KG1 (cell line): ENCODE data around the gene KIFAP3.
"Not testable (repeated sequence)": the region's sequence is repeated elsewhere in the genome, so short reads cannot be mapped to it uniquely, and the experiment has no call there.

ENCODE experiments used
- DNase-seq: peaks from one replicate; lab custom pipeline; 2025; lab: John Stamatoyannopoulos, UW

KIFAP3 gene

DNA sequence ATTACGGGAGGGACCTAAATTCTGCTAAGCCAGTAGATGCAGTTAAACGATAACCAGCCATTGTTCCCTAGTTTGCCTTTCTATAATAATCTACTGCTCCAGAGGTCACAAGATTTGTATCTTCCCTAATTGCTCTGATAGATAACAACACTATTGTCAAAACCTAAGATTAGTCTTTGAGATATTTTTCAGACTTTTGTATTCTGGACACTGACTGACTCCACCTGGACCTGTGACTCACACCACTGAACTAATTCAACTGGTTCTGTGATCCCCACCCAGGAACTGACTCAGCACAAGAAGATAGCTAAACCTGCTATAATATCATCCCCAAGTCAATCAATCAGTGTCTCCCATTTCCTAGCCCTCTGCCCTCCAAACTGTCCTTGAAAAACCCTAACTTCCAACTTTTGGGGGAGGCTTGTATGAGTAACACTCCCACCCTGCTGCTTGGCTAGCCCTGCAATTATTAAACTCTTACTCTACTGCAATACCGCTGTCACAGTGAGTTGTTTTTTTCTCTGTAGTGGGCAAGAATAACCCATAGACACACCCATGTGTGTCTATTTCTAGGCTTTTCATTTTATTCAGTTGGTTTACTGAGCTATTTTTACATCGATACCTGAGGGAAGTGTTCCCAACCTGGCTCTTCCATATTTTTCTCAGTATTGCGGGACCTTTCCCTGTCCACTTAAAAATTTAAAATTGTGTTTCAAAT is 11.2 kb downstream of the KIFAP3 start:
- DNase-seq = no peak

DNA sequence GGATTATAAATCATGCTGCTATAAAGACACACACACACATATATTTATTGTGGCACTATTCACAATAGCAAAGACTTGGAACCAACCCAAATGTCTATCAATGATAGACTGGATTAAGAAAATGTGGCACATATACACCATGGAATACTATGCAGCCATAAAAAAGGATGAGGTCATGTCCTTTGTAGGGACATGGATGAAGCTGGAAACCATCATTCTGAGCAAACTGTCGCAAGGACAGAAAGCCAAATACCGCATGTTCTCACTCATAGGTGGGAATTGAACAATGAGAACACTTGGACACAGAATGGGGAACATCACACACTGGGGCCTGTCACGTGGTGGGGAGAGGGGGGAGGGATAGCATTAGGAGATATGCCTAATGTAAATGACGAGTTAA is 12.8 kb downstream of the KIFAP3 start:
- DNase-seq = not testable (repeated sequence)

DNA sequence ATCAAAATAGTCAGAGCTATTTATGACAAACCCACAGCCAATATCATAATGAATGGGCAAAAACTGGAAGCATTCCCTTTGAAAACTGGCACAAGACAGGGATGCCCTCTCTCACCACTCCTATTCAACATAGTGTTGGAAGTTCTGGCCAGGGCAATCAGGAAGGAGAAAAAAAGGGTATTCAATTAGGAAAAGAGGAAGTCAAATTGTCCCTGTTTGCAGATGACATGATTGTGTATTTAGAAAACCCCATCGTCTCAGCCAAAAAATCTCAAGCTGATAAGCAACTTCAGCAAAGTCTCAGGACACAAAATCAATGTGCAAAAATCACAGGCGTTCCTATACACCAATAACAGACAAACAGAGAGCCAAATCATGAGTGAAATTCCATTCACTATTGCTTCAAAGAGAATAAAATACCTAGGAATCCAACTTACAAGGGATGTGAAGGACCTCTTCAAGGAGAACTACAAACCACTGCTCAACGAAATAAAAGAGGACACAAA is 14.4 kb downstream of the KIFAP3 start:
- DNase-seq = not testable (repeated sequence)

DNA sequence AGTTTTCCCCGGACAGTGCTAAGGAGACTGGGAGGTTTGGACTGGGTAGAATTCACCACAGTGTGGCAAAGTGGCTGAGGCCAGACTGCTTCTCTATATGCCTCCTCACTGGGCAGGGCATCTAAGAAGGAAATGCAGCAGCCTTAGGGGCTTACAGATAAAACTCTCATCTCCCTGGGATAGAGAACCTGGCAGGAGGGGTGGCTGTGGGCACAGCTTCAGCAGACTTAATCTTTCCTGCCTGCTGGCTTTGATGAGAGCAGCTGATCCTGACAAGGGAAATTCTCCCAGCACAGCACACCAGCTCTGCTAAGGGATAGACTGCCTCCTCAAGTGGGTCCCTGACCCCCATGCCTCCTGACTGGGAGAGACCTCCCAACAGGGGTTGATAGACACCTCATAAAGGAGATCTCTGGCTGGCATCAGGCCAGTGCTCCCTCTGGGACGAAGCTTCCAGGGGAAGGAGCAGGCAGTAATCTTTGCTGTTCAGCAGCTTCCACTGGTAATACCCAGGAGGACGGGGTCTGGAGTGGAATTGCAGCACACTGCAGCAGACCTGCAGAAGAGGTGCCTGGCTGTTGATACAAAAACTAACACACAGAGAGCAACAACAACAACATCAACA is 25.2 kb downstream of the KIFAP3 start:
- DNase-seq = no peak

DNA sequence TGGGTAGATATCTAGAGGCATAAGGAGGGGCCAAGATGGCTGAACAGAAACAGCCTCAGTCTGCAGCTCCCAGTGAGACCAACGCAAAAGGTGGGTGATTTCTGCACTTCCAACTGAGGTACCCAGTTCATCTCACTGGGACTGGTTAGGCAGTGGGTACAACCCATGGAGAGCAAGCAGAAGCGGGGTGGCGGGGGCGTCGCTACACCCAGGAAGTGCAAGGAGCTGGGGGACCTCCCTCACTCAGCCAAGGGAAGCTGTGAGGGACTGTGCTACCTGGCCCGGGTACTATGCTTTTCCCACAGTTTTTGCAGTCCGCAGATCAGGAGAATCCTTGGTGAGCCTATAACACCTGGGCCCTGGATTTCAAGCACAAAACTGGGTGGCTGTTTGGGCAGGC is 26.0 kb downstream of the KIFAP3 start:
- no peak for DNase-seq

DNA sequence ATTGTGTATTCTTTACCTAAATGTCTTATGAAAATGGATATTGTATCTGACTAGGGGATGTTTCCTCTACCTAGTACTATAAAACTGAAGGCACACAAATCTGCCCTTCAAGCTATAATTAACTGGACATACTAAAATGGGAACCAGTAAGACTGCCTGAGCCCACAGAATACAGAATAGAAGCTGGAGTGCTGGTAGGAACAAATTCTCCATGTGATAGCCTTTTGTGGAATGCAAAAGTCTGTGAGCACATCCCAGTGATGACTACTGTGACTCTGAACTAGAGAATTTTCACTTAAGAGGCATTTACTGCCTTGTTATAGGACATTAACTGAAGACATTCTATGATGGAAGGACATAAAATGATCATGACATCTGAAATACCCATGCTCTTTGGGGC is 30.3 kb downstream of the KIFAP3 start:
- no peak for DNase-seq

DNA sequence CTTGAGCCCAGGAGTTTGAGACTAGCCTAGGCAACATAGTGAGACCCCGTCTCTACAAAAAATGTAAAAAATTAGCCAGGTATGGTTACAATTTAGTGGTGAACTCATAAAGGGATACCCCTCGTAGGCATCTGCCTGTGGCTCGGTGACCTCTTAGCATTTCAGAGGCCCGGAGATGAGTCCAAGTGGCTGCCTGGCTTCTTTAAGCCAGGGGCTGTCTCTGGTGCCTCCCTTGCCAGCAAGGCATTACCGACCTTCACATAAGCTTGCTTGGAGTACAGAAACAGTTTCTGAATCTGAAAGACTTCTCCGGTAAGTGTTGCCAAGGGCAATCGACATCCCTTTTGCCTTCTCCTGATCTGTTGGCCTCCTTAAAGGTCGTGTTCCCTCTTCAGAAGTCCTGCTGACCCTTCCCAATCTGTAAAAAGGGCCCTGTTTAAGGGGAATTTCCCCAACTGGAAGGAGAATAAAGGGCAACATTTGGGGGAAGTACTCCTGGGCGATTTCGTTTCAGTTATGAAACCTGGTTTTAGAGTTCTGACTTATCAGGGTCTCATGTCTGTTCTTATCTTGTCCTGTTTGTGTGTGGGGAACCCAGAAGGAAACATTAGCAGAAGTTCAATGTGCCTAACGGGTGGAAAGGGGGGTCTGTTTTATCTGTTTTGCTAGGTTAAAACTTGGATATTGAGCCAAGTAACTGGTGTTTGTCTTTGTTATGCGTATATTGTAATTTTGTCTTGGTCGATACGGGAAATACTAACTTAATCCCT is 32.9 kb downstream of the KIFAP3 start:
- no peak for DNase-seq

DNA sequence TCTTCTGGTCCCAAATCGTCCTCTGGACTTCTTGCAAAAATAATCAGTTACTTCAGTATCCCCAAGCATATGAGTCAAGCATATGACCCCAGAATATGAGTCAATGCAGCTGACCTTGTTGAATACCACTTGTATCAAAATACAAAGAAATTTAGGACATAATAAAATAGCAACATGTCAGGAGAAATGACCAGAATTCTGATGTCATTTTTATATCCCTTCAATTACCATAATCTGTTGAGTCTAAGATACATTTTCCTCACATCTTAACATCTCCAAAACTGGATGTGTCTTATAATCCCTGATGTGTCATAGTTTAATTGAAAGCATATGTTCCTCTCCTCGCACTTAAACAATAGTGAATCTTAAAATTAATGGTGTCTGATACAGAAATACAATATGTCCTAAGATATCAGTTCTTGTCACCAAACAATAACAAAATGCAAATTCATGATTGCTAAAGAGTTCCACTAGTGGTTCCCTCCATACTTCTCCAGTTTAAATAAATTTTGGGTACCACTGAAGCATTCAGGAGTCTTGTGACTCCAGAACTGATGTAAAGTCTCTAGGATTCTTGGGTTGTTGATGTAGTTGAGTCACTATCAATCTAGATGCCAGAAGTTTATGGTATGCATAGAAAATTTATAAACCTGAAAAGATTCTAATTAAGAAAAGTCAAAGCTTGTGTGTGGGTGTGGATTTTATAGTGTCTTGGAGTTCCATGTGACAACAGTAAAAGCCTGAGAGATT is 41.8 kb downstream of the KIFAP3 start:
- no peak for DNase-seq

DNA sequence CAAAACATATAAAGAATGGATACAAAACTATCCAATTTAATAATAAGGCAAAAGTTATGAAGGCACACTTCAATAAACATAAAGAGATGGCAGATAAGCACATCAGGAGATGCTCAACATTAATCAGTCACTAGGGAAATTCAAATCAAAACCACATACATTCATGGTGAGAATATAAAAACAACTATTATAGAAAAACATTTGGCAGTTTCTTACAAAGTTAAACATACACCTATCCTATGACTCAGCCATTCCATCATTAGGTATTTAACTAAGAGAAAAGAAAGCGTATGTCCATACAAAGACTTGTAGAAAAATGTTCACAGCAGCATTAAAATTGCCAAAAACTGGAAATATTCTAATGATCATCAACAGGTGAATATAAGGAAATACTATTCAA is 44.3 kb downstream of the KIFAP3 start:
- DNase-seq = no peak

DNA sequence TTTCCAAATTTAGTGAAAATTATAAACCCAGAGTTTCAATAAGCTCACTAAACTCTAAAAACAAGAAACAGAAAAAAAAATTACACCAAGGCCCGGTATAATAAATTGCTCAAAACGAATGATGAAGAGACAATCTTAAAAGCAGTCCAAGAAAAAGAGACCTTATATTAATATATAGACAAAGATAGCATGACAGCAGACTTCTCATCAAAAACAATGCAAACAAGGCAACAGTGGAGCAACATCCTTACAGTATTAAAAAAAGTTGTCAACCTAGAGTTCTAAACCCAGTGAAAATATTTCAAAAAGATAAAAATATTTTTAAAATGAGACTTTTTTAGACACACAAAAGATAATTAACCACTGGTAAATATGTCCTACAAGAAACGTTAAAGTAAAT is 46.7 kb downstream of the KIFAP3 start:
- no peak for DNase-seq

DNA sequence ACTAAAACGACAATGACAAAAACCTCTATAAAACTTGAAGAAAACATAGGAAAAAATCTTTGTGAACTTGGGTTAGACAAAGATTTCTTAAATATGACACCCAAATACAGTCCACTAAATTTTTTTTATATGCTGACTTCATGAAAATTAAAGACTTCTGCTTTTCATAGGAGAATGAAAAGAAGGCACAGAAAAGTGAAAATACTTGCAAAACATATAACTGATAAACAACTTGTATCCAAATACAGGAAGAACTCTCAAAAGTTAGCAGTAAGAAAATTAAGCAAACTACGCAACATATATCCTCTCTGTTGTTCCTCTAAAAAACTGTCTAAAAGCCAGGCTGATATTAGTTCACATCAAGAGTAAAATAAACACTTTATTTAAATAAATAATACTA is 53.6 kb downstream of the KIFAP3 start:
- no peak for DNase-seq

DNA sequence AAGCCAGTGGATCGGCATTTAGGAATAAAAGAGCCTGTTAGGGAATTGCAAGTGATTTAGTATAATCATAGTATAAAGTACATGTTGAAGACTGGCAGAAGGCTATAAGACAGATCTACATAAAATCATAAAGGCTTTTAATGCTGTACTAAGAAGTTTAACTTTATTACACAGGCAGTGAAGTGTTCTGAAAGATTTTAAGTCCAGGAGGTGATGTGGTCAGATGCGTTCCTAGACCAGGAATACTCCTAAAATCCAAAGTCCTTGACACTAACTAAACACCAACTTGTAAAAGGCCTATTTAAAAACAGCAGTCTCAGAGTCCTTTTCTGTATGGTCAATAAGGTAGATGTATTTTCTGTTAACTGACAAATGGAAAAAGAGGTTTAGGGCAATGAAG is 57.0 kb downstream of the KIFAP3 start:
- DNase-seq = no peak

DNA sequence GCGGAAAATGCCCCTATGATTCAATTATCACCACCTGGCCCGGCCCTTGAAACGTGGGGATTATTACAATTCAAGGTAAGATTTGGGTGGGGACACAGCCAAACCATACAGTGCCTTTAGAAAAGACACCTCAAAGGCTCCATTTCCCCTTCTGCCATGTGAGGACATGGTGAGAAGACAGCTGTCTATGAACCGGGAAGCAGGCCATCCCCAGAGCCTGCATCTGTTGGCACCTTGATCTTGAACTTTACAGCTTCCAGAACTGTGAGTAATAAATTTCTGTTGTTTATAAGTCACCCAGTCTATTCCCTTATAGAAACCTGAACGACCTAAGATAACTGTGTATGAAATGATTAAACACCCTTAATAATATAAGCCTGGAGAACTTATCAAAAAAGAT is 61.6 kb downstream of the KIFAP3 start:
- DNase-seq = no peak

DNA sequence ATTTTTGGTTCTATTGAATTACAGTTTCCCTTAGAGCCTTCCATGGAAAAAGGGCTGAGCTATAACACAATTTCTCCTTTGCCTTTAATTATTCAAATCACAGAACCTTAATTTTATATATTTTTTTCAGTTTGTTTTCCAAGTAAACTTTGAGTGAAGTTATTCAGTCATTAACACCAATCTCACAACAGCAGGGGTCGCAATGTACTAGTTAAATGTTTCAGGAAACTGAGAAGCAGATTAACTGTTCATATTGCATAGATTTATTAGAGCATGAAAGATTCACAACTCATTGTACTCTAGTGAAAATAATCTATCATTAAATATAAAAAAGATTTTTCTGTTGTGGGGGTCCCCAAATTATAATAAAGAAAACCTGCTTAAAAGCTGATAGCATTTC is 64.1 kb downstream of the KIFAP3 start:
- no peak for DNase-seq

DNA sequence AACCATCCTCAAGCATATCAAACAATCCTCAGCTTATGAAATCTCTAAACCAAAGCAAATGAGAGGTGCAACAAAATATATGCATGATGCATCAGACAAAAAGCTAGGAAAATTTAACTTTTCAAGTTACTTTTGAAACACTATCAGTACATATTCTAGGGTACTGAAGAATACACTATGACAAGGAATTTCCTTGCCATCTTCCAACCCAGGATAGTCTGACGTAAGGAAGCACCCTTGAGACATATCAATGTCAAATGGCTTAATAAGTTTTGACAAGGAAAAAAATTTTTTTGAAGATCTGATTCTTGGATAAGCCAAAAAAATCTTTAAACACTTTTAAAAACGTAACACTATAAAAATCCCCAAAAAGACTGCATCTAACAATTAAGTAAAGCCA is 64.9 kb downstream of the KIFAP3 start:
- DNase-seq = no peak

DNA sequence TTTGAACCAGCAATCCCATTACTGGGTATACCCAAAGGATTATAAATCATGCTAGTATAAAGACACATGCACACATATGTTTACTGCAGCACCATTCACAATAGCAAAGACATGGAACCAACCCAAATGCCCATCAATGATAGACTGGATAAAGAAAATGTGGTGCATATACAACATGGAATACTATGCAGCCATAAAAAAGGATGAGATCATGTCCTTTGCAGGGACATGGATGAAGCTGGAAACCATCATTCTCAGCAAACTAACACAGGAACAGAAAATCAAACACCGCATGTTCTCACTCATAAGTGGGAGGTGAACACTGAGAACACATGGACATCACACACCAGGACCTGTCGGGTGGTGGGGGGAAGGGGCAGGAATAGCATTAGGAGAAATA is 65.8 kb downstream of the KIFAP3 start:
- not testable (repeated sequence) for DNase-seq

DNA sequence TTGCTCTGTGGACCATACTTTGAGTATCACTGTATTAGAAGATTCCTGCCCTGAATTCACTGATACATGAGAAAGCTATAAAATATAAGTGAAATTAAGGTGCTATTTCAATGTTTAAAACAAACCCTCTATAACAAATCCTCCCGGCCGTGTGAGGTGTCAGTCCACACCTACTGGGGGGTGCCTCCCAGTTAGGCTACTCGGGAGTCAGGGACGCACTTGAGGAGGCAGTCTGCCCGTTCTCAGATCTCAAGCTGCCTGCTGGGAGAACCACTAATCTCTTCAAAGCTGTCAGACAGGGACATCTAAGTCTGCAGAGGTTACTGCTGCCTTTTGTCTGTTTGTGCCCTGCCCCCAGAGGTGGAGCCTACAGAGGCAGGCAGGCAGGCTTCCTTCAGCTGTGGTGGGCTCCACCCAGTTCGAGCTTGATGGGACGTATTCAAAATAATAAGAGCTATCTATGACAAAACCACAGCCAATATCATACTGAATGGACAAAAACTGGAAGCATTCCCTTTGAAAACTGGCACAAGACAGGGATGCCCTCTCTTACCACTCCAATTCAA is 71.1 kb downstream of the KIFAP3 start:
- not testable (repeated sequence) for DNase-seq

DNA sequence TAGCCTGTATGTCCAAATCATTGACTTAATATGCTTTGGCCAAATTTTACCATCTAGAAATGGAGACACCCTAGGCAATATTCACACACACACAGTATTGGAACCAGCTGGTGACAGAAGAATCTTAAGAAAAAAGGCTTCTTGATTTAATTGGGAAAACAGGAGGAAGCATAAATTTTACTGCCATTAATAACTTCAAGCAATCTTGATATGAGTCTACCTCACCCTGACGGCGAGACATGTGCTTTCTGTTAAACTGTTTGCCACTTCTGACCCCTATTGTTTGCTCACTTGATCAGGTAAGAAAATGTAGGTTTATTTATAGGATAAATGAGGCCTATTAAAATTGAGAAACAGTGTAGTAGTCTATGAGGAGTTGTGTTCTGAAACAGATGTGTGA is 73.2 kb downstream of the KIFAP3 start:
- DNase-seq = no peak

DNA sequence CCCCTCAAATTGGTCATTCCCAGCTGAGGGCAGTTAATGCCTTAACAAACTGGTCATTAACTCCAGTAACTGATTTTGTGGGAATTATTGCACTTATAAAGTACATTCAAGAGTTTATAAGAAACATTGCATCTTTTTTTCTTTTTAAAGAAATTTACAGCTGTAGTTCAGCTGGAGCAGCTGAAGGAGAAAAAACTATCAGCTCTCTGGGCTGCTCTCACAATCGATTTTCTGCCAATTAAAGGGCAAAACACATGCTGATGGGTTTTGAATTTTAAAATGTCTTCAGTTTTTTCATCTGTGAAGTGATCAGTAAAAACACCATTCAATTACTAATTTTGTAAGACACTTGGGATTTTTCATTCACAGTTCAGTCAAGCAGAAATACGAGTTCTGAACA is 74.7 kb downstream of the KIFAP3 start:
- no peak for DNase-seq

DNA sequence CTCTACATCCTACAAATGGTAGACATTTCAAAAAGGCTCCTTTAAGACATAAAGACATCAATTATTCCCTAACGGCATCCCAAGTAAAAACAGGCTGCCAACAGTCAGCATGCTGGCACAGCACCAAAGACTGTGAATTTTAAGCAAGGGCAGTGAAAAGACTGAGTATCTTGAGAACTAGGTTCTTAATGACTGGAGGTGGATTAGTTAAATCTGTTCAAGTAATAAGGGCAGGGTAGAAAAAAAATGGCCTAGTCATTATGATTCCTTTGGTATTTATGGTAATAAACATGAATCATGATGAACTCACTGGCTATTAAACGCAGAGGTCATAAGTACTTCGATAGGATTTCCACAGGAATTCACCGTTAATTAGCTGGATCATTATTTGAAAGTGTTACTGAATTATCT is 75.2 kb downstream of the KIFAP3 start:
- no peak for DNase-seq

DNA sequence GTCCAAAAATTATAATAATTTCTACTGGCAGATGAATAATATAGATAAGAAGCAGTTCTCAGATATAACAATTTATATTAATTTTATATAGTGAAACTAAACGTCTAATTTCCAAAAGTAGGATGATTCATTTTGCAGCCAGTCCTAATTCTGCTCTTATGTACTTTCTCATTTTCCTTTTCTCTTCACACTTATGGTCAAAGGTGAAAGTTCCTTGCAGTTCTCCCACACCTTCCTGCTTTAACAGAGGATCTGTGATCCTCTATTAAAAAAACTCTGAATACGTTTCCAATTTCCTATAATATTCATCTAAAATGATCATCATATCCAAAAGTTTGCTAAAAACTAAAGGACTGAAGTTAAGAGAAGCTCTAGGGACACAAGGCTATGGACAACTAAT is 78.5 kb downstream of the KIFAP3 start:
- DNase-seq = no peak

DNA sequence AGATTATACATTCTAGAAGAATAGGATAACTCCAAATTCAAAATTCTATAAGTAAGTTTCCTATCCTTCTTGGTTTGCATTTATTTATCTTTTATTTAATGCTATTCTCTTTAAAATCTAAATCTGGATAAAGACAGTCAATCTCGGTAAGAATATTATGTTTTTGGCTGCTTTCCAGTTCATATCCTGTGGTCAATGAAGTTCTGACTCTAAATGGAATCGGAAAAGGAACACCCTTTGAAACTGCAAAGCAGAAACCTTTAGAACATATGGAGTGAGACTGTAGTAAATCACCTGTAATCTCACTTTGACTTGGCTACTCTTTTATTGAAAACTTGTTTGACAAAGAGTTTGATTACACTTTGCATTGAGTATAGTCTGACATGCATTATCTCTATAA is 85.2 kb downstream of the KIFAP3 start:
- no peak for DNase-seq
